Stimulated activated CD8-positive, alpha-beta memory T cell treated with anti-CD3 and anti-CD28 coated beads, Interleukin-12 subunit alpha, Interleukin-12 subunit beta, amount 100 ng/mL, for 4 hours (primary cell): ENCODE measurements around the gene CD93.

ENCODE experiments used
- DNase-seq: peaks from one replicate; pipeline ENCODE4 v3.0.0-alpha.2; 2020; ENCODE audit warnings: low read depth

The CD93 gene

DNA sequence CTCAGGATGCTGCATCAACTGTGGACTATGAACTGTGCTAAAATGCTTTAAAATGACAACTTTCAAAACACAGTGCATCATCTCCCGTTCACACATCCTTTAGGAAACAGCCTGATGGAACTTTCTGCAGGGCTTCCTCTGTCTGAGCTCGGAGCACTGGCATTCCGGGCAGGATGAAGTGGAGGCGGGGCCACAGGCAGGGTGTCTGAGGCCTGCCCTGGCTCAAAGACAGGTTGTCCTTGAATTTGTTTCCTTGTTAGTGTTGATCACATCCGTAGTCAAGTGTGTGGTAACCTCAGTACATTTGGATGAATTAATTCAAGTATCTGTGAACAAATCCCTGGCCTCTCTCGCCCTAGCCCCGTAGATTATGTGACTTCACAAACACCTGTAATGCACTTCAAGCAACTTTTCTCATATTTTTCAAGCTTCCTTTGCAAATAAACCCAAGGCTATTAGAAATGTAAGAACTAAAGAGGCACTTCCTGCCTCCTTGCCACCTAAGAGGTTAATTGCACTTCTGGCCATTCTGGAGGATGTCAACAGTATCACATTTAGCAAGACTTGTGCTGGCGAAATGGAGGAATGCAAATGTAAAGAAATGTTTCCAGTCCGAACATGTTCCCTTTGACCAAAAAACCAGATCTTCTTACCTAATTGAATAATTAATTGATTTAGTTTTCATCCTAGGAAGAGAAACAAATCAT is 3.1 kb downstream of the CD93 start:
- no peak for DNase-seq

DNA sequence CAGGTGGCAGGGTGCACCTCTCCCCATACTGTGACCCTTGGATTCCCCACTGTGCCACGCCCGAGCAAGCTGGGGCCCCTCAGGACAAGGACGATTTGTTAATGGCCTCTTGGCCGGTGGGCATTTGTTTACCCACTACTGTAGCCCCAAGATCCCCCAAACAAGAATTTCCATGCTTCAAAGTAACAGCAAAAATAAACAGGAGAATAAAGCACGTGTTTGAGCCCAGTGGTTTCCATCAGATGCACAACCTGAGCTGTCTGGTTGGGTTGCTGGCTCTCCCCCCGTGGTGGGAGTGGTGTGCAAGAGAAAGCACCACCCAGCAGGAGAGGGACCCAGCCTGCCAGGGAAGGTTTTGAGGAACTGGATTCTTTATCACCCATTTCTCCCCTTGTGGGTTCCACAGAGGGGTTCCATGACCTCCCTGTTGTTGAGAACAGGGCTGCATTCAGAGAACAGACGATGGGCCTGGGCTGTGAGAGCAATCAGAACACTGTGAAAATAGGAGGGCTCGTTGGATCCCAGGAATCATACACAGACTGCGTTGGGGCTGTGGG is 4.8 kb downstream of the CD93 start:
- no peak for DNase-seq

DNA sequence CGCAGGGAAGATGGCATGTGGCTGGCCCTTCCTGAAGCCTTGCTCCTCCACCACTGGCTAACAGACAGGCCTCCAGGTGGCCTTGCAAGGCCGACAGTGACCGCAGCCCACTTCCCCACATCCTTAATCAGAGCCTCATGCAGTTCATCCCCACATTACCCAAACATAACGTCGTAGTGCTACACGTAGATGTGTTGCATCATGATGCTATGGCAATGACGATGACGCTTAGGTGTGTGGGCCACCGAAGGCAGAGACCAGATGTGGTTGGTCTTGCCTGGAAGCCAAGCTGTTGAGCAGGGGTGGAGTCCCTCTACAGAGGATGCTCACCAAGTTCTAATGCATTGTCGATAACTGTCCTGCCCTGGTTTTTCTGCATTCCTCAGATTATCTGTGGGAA is 5.6 kb downstream of the CD93 start:
- DNase-seq: no peak

DNA sequence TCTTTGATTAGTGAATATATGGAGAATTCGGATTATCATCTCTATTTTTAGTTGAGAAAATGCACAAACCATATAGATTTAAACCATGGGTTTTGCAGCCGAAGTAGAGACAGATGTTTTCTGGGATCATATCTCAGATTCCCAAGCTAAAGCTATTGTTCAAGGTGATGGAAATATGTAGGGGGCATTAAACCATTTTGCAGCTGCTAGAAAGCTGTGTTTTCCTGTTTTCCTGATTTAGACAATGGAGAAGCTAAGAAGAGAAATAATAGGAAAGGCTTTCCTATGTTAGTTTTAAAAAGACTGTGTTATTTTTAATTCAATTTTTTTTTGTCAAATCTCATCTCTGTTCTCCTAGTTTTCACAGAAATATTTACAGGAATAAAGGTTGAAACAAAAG is 6.2 kb downstream of the CD93 start:
- no peak for DNase-seq

DNA sequence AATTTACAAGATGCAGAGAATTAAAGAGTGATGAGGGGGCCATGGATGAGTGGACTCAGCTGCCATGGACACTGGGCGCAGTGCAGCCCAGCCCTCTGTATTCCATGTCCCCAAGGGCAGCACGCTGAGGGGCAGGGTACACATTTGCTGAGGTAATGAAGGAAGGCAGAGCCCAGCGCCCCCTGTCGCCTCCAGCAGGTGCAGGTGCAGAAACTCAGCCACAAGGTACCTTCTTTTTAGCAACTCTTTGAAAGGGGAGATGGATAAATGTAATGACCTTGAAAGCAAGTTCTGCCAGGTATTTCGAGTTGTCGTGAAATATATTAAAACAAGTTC is 7.1 kb downstream of the CD93 start:
- DNase-seq: no peak

- no peak for DNase-seq
These were observed 7.6 kb downstream of the CD93 start for GRCh38 chr20:23078351-23079015.

DNA sequence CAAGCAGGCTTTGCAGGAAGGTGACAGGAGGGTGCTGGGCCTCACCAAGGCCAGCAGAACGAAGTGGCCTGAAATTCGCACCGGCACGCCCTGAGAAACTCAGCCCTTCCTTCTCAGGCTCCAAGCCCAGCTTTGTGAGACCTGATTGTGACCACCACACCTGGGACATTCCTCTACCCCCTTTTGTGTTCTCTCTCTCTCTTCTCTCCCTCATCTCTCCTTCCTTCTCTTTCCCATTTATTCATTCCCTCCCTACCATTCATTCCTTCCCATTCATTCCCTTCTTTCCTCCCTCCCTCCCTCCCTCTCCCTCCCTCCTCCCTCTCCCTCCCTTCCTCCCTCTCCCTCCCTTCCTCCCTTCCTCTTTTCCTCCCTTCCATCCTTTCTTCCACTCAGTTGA is 8.8 kb downstream of the CD93 start:
- DNase-seq: no peak

- no peak for DNase-seq
These were observed 12.1 kb downstream of the CD93 start for GRCh38 chr20:23074052-23074451.

- no peak for DNase-seq
These were observed 13.1 kb downstream of the CD93 start for GRCh38 chr20:23072892-23073586.

DNA sequence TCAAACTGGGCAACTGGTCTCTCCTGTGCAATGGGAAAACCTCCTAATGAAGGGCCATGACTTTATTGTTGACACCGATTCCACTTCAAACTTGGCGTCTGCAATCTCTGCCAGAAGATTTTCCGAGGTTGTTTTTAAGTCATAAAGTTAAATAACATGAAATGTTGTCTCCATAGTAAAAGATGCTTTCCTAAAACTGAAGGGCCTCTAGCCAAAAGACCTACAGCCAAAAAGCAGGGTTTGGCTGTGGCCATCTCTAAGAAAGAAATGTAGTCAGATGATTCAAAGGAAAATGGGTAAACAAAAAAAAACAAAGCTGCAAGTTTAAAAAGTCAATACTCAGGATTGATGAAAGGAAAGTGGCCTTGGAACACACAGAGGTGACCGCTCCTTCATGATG is 14.1 kb downstream of the CD93 start:
- DNase-seq: no peak

GRCh38 chr20:23071398-23071797 is 14.7 kb downstream of the CD93 start:
- no peak for DNase-seq

GRCh38 chr20:23069108-23069507 is 17.0 kb downstream of the CD93 start:
- DNase-seq: no peak

DNA sequence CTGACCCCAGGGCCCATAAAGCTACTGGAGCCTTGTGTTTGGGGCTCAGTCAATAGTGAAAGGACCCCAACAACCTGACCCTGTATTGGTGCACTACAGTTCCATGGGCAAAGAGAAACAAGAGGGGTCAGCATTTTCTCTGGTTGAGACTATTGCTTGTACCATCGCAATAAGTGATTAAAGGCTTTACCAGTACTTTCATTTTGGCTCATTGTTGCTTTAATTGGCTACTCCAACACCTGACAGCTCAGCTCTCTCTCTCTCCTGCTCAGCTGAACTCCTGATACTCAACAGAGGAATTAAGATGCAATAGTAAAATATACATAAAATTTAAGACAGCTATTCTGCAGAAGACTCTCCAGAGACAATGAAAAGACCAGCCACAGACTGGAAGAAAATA is 17.8 kb downstream of the CD93 start:
- DNase-seq: no peak

GRCh38 chr20:23066772-23067171 is 19.4 kb downstream of the CD93 start:
- DNase-seq: no peak

DNA sequence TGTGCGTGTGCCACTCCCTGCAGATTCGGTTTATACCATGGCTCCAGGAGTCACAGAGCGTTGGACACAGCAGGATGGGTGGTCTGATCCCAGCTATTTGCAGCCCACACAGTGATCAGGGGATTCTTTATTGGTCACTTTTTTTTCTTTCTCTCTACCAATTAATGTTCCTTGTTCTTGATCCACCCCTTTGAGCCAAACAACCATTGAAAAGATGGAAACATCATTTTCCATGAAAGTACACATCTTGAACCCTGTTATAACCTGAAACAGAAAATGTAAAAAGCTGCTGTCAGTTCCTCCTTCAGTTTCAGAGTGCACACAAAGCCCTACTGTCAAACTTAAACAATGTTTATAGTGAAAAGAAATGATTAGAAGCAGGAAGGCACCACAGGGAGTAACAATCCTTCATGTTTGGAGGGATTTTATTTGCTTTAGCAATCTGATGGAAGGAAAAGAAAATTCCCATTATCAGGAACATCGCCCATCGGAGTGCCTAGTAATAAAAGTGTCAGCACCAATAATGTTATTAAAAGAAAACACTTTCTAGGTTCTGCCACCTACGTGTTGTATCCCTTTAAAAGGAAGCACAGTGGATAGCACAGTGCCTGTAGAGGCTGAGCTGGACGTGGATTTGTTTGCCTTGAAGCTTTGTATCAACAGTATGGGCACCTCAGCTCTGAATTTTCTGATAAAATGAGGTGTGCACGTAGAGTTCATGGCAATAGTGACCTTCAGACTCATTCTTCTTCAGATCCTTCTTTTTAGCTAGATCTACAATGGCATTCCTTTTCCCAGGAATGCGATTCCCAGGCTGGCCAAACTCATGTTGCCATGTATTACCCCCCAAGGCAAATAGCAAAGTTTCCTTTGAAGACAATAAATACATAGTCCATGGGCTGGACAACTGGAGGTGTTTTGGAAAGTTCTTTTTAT is 20.6 kb downstream of the CD93 start:
- no peak for DNase-seq

DNA sequence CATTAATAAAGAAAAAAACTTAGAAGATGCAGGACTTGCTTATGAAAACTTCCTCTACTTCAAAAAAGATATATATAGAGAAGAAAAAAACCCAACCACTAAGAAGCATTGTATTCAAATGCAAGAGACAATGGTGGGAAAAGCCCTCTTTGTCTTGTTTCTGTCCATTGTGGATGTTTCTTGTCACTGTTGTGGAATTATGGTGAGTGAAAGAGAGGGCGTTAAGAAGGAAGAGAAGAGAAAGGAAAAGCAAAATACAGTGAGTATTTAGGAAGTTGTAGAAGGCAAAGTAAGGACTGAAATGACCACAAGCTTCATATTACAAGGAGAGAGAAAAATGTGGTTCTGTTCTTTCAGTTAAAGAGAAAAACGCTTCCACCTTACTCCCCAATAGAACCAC is 22.5 kb downstream of the CD93 start:
- DNase-seq: no peak

DNA sequence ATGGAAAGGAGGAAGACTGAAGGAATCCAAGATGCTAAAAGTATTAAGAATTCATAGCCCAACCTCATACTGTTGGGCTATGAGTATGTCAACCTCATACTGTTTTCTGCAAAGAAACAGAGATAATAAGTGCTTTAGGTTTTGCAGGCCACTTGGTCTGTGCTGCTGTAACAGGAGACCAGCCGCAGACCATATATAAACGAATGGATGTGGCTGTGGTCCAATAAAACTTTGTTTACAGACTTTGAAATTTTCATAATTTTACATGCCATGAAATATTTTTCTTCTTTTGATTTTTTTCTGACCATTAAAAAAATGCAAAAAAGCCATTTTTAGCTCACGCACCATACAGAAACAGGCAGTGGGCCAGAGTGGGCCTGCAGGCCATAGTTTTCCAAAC is 23.0 kb downstream of the CD93 start:
- DNase-seq: no peak

- DNase-seq: no peak
These were observed 23.5 kb downstream of the CD93 start for GRCh38 chr20:23062632-23063031.

GRCh38 chr20:23061734-23062561 is 24.2 kb downstream of the CD93 start:
- no peak for DNase-seq

DNA sequence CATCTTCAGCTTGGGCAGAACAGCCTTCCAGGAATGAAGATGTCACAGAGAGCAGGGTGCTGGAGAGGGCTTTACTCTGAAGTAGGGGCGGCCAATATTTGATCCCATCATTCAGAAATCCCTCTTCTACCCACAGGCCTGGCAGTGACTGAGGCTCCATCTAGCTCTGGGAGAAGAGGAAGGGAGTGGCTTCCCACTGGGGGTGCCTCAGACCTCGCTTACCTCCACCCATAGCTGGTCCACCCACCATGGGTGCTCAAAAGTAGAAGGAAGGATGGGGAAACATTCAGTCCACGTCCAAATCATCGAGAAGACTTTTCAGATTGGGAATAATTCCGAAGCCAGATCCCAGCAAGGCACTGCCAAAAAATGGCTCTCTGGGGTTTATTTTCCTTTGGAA is 24.9 kb downstream of the CD93 start:
- no peak for DNase-seq

DNA sequence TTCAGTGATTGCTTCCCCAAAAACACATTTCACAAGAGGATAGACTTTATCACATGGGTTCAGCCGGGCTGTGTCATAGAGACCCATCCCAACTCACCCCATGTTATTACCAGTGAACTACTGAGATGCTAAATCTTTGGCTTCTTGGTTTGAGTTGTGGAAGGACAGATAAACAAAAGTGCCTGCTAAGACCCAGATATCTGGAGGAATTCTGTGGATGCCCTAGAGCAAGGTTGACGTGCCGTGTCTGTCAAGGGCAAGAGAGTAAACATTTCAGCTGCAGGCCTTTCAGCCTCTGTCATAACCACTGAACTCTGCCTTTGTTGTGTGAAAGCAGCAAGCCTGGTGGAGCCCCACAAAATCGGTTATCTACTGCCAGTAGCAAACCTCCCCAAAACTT is 25.5 kb downstream of the CD93 start:
- DNase-seq: no peak
